Measurements from ENCODE around the gene RDH5.

Gene RDH5

GRCh38 chr12:55728186-55728938 is 8.2 kb downstream of the RDH5 start:
- TF ChIP-seq CTCF (IDR thresholded peaks at IDR 0.05; ENCODE audit: control extremely low read depth, extremely low read depth, low read depth, missing control alignments) = no peak
- ChIA-PET POLR2A (interaction anchor here (1.2 to 1.4 kb wide), 2 partner anchors 8 to 89 kb away, joined by 3 read pairs; partner anchors contain the start of genes ORMDL2, RDH5 and SARNP), CTCF (interaction anchor here (1.2 to 3.1 kb wide), 5 partner anchors 10 to 267 kb away, joined by 3 to 57 read pairs (median 5); partner anchors contain the start of gene RDH5)
- DNase-seq (ENCODE audit: extremely low spot score) = peak; percentile 32

- ChIA-PET POLR2A (interaction anchor here (0.6 to 1.7 kb wide), 6 partner anchors 9 to 485 kb away, joined by 3 to 11 read pairs (median 3); partner anchors contain the start of genes ORMDL2, PA2G4, RDH5 and SARNP), CTCF (interaction anchor here (0.8 to 3.1 kb wide), 12 partner anchors 10 to 267 kb away, joined by 3 to 57 read pairs (median 4); partner anchors contain the start of genes DNAJC14 and RDH5)
- peak; percentile 95 for DNase-seq (ENCODE audit: extremely low spot score)
- peak; percentile 11 for TF ChIP-seq CTCF (IDR thresholded peaks at IDR 0.05; ENCODE audit: control extremely low read depth, extremely low read depth, low read depth, missing control alignments)
These were observed 9.0 kb downstream of the RDH5 start, which contains the start of gene CD63 for GRCh38 chr12:55728939-55729818. CD63 (minus strand) TSS chr12:55729009; CDS start chr12:55728341, 668 bp downstream.

GRCh38 chr12:55729819-55730818 is 9.9 kb downstream of the RDH5 start:
- POLR2A ChIA-PET = interaction anchor here (0.5 to 1.7 kb wide), 10 partner anchors 8 to 845 kb away, joined by 3 to 11 read pairs (median 4); partner anchors contain the start of genes ORMDL2, PA2G4, RDH5 and SARNP
- no peak for TF ChIP-seq CTCF (IDR thresholded peaks at IDR 0.05; ENCODE audit: control extremely low read depth, extremely low read depth, low read depth, missing control alignments)
- DNase-seq (ENCODE audit: extremely low spot score) = peak; percentile 59
- CTCF ChIA-PET = interaction anchor here (0.8 to 3.1 kb wide), 12 partner anchors 9 to 266 kb away, joined by 3 to 57 read pairs (median 4); partner anchors contain the start of genes DNAJC14 and RDH5

- CTCF ChIA-PET = no interaction called here
- POLR2A ChIA-PET = interaction anchor here (0.5 to 0.6 kb wide), 2 partner anchors 189 to 372 kb away, joined by 3 read pairs; no protein-coding TSS in a partner anchor
- DNase-seq (ENCODE audit: extremely low spot score) = no peak
- no peak for TF ChIP-seq CTCF (IDR thresholded peaks at IDR 0.05; ENCODE audit: control extremely low read depth, extremely low read depth, low read depth, missing control alignments)
These were observed 12.1 kb downstream of the RDH5 start for GRCh38 chr12:55732288-55732687.

GRCh38 chr12:55733021-55733555 is 12.9 kb downstream of the RDH5 start:
- no peak for DNase-seq (ENCODE audit: extremely low spot score)
- CTCF ChIA-PET = no interaction called here
- POLR2A ChIA-PET = no interaction called here
- TF ChIP-seq CTCF (IDR thresholded peaks at IDR 0.05; ENCODE audit: control extremely low read depth, extremely low read depth, low read depth, missing control alignments) = no peak
